ENCODE measurements around the gene OR2A25. TPM values are rescaled to one million over a fixed set of nuclear protein-coding genes. Genes with fewer than 3 reads are reported as not detected.

The OR2A25 gene
- polyA plus RNA-seq, 1 of the 3 experiments (the other 2 are of a cell fraction), result not detected

GRCh38 chr7:144028547-144028946 is 41.1 kb upstream of the OR2A25 start:
- no peak overlapping the region for H3K9ac ChIP-seq
- H3K4me3 ChIP-seq (ENCODE audit: low read depth in 2 of 2, low read length in 1 of 2), result no peak overlapping the region
- ChIA-PET POLR2A (no interaction called here), CTCF (interaction anchor here (0.8 to 1.4 kb wide), 6 partner anchors 9 to 300 kb away, joined by 3 to 5 read pairs (median 4); partner anchors contain the start of gene TCAF1)
- H3K4me2 ChIP-seq, result no peak overlapping the region
- no peaks in the 10 kb centered on the region for H3F3A ChIP-seq (replicated peaks; ENCODE audit: insufficient read depth)
- H3K4me1 ChIP-seq (ENCODE audit: control insufficient read depth in 1 of 2, insufficient read depth in 2 of 2, low read depth in 1 of 2, low read length in 1 of 2), result no peaks in the 10 kb centered on the region; a peak in 1 of 4 replicates
- 0 out of 2 replicates have a peak, but pooled peaks have one; percentile 0 for TF ChIP-seq USF1 (IDR thresholded peaks at IDR 0.05; ENCODE audit: borderline replicate concordance, low read depth)
- TF ChIP-seq ELF1 (IDR thresholded peaks at IDR 0.05), result no peak
- H3K79me2 ChIP-seq (ENCODE audit: insufficient read depth), result no peaks in the 10 kb centered on the region
- H3K27me3 ChIP-seq (ENCODE audit: insufficient read depth), result peaks cover 17% of the 10 kb centered on the region; the same call in 1 of the 2 replicates
- no peak overlapping the region for H3K27ac ChIP-seq (ENCODE audit: low read depth in 2 of 2, low read length in 1 of 2)
- H3K36me3 ChIP-seq (replicated peaks in 1 of 2; ENCODE audit: control insufficient read depth in 1 of 2, insufficient read depth in 2 of 2, low read length in 1 of 2), result no peaks in the 10 kb centered on the region
- H4K20me1 ChIP-seq (ENCODE audit: insufficient read depth), result no peaks in the 10 kb centered on the region
- WGBS (ENCODE audit: low lambda C conversion rate), result 13% methylated on average over 3 of the region's 3 CpGs
- no peak for DNase-seq
- no peaks in the 10 kb centered on the region for H3K9me2 ChIP-seq
- no peak overlapping the region for H2AFZ ChIP-seq (ENCODE audit: low read depth)
- no peaks in the 10 kb centered on the region for H3K9me3 ChIP-seq

GRCh38 chr7:144032516-144032915 is 37.1 kb upstream of the OR2A25 start:
- Histone ChIP-seq H3F3A (replicated peaks; ENCODE audit: insufficient read depth) (no peaks in the 10 kb centered on the region), H3K9ac (no peak overlapping the region), H3K4me2 (no peak overlapping the region), H3K79me2 (ENCODE audit: insufficient read depth) (no peaks in the 10 kb centered on the region), H3K9me3 (no peaks in the 10 kb centered on the region), H3K27ac (ENCODE audit: low read depth in 2 of 2, low read length in 1 of 2) (no peak overlapping the region), H2AFZ (ENCODE audit: low read depth) (no peak overlapping the region), H3K27me3 (ENCODE audit: insufficient read depth) (peaks cover 17% of the 10 kb centered on the region; the same call in 1 of the 2 replicates), H4K20me1 (ENCODE audit: insufficient read depth) (no peaks in the 10 kb centered on the region), H3K36me3 (replicated peaks in 1 of 2; ENCODE audit: control insufficient read depth in 1 of 2, insufficient read depth in 2 of 2, low read length in 1 of 2) (no peaks in the 10 kb centered on the region), H3K9me2 (no peaks in the 10 kb centered on the region), H3K4me3 (ENCODE audit: low read depth in 2 of 2, low read length in 1 of 2) (no peak overlapping the region), H3K4me1 (ENCODE audit: control insufficient read depth in 1 of 2, insufficient read depth in 2 of 2, low read depth in 1 of 2, low read length in 1 of 2) (no peaks in the 10 kb centered on the region; a peak in 1 of 4 replicates)
- WGBS (ENCODE audit: low lambda C conversion rate), result 7% methylated on average over 5 of the region's 5 CpGs
- ChIA-PET POLR2A (no interaction called here), CTCF (interaction anchor here (0.6 to 1.6 kb wide), 2 partner anchors 10 to 792 kb away, joined by 4 to 6 read pairs; no protein-coding TSS in a partner anchor)
- no peak for DNase-seq
- TF ChIP-seq REST (IDR thresholded peaks at IDR 0.05; ENCODE audit: low read depth, low read length) (no peak), FOSL2 (IDR thresholded peaks at IDR 0.05; ENCODE audit: borderline replicate concordance, low read depth) (no peak), EP300 (IDR thresholded peaks at IDR 0.05; ENCODE audit: borderline replicate concordance in 1 of 2, low read depth in 1 of 2, low read length in 1 of 2) (no peak), NRF1 (IDR thresholded peaks at IDR 0.05; ENCODE audit: low read depth, low read length) (no peak), FOXM1 (IDR thresholded peaks at IDR 0.05; ENCODE audit: low read depth) (no peak), ZBTB33 (IDR thresholded peaks at IDR 0.05; ENCODE audit: borderline replicate concordance, low read depth) (no peak), PBX3 (IDR thresholded peaks at IDR 0.05) (no peak), RCOR1 (IDR thresholded peaks at IDR 0.05; ENCODE audit: low read length) (no peak), MAX (IDR thresholded peaks at IDR 0.05; ENCODE audit: low read depth) (no peak), MEF2A (IDR thresholded peaks at IDR 0.05; ENCODE audit: borderline replicate concordance, low read depth) (no peak), NFIC (IDR thresholded peaks at IDR 0.05; ENCODE audit: borderline replicate concordance) (no peak), IRF3 (IDR thresholded peaks at IDR 0.05; ENCODE audit: low read depth, low read length) (no peak), JUND (IDR thresholded peaks at IDR 0.05) (no peak), TCF12 (IDR thresholded peaks at IDR 0.05) (no peak), USF1 (IDR thresholded peaks at IDR 0.05; ENCODE audit: borderline replicate concordance, low read depth) (no peak), SIN3A (IDR thresholded peaks at IDR 0.05; ENCODE audit: borderline replicate concordance, low read depth, low read length) (no peak), GABPA (IDR thresholded peaks at IDR 0.05; ENCODE audit: low read depth) (no peak), POLR2AphosphoS5 (IDR thresholded peaks at IDR 0.05; ENCODE audit: low read depth, low read length) (no peak)
